Calu3 (cell line): ENCODE measurements around the gene KYAT1. TPM values are rescaled to one million over a fixed set of nuclear protein-coding genes. Genes with fewer than 3 reads are reported as not detected.

Experiments
- Bru-seq: library from RNA; stranded (reverse); fragments of 400-500 nt; gene quantifications from one replicate; lab custom pipeline; 2021; lab: Mats Ljungman, UMichigan
- BruChase-seq, 2 experiments: library from RNA; stranded (reverse); fragments of 400-500 nt; gene quantifications; one replicate each; lab custom pipeline; 2021; lab: Mats Ljungman, UMichigan
- BruUV-seq: library from RNA; stranded (reverse); fragments of 400-500 nt; replicated peaks from 2 replicates; lab custom pipeline; 2021; lab: Mats Ljungman, UMichigan
- CTCF ChIA-PET: fragments of 300-600 bp; sonication (Branson Sonifier 250); formaldehyde crosslinking; loops from one replicate; lab custom pipeline; 2022; ENCODE audit warnings: antibody characterized with exemption; lab: Charles Lee
- DNase-seq: peaks from one replicate; pipeline ENCODE4 v3.0.0; 2022
- H3K27ac Mint-ChIP-seq: one replicate; pipeline ENCODE4 v1.8.0; 2022; ENCODE audit warnings: mixed read lengths; ENCODE audit not compliant: unreplicated experiment
- H3K27me3 Mint-ChIP-seq: one replicate; pipeline ENCODE4 v1.8.0; 2022; ENCODE audit warnings: mixed read lengths; ENCODE audit not compliant: unreplicated experiment
- H3K36me3 Mint-ChIP-seq: one replicate; pipeline ENCODE4 v1.8.0; 2022; ENCODE audit warnings: mild to moderate bottlenecking, moderate library complexity, mixed read lengths; ENCODE audit not compliant: insufficient read depth, unreplicated experiment
- H3K4me1 Mint-ChIP-seq: one replicate; pipeline ENCODE4 v1.8.0; 2022; ENCODE audit warnings: mild to moderate bottlenecking, low read depth, mixed read lengths; ENCODE audit not compliant: unreplicated experiment
- H3K4me3 Mint-ChIP-seq: one replicate; pipeline ENCODE4 v1.8.0; 2022; ENCODE audit warnings: mild to moderate bottlenecking, low read depth, moderate library complexity, mixed read lengths; ENCODE audit not compliant: unreplicated experiment
- H3K9me3 Mint-ChIP-seq: one replicate; pipeline ENCODE4 v1.8.0; 2022; ENCODE audit warnings: low read depth, mixed read lengths; ENCODE audit not compliant: unreplicated experiment
- CTCF ChIP-seq: fragments of 200-600 bp; IDR thresholded peaks from one replicate; pipeline ENCODE4 v1.8.0; 2022; ENCODE audit warnings: antibody characterized with exemption; ENCODE audit not compliant: unreplicated experiment
- intact Hi-C: fragments of 100-400 bp; cut with micrococcal nuclease; formaldehyde crosslinking; loops from one replicate; pipeline ENCODE4 v1.10.0; 2022; ENCODE audit not compliant: unreplicated experiment
- long read RNA-seq: library from polyadenylated mRNA; stranded (forward); transcript quantifications from one replicate; pipeline ENCODE4 v2.0.0, GENCODE V29; 2022
- total RNA-seq: library from RNA; stranded (reverse); gene quantifications from 2 replicates; pipeline ENCODE4 v1.2.3, GENCODE V29; 2022

Gene KYAT1
- total RNA-seq = 3.7 and 4.1 TPM in 2 replicates
- Bru-seq, nascent RNA = percentile 45 among the genes with signal in this experiment
- percentile 62 among the genes with signal in this experiment for BruChase-seq, experiment 1, labeled RNA remaining after a 6-hour chase
- percentile 60 among the genes with signal in this experiment for BruChase-seq, experiment 2, labeled RNA remaining after a 2-hour chase
- long read RNA-seq, partial matches to known transcripts = 1 of 4 reads
- long read RNA-seq, other reads (novel, unspliced or antisense) = 2 of 4 reads

GRCh38 chr9:128881884-128882676 is at the start of gene KYAT1, which contains the start of gene LRRC8A:
Gene KYAT1, minus strand, starts transcription at chr9:128881950. Its CDS starts 36,545 bp downstream, at chr9:128845405.
Gene LRRC8A, plus strand, starts transcription at chr9:128882133. Its CDS starts 25,032 bp downstream, at chr9:128907165.
- BruUV-seq = no TSS peak
- Mint-ChIP-seq H3K4me3 (peak within 1 kb of the TSS; percentile 85), H3K9me3 (no peaks in the 10 kb centered on the region), H3K36me3 (peaks cover 37% of the 10 kb centered on the region), H3K27me3 (no peaks in the 10 kb centered on the region), H3K27ac (peak within 1 kb of the TSS; percentile 90), H3K4me1 (no peaks in the 10 kb centered on the region)
- TF ChIP-seq CTCF = no peak
- DNase-seq = peak; percentile 94
- CTCF ChIA-PET = no interaction called here
- intact Hi-C loops = loop anchor here (5.0 kb wide), 1 partner anchor 45 kb away; no protein-coding TSS in a partner anchor

- Mint-ChIP-seq H3K4me1 (peaks cover 7% of the 10 kb centered on the region), H3K9me3 (no peaks in the 10 kb centered on the region), H3K36me3 (peaks cover 4% of the 10 kb centered on the region), H3K27me3 (no peaks in the 10 kb centered on the region), H3K4me3 (no peak overlapping the region), H3K27ac (no peak overlapping the region)
- intact Hi-C loops = loop anchor here (5.0 kb wide), 1 partner anchor 47 kb away; the partner anchor contains the start of genes KYAT1 and LRRC8A
- DNase-seq = no peak
- BruUV-seq = no TSS peak
- CTCF ChIA-PET = interaction anchor here (0.7 kb wide), 1 partner anchor 141 kb away, joined by 3 read pairs; no protein-coding TSS in a partner anchor
- TF ChIP-seq CTCF = no peak
These were observed 47.8 kb upstream of the KYAT1 start for GRCh38 chr9:128929560-128929959.

- intact Hi-C loops = loop anchor here (1.0 to 5.0 kb wide), 3 partner anchors 46 to 76 kb away; partner anchors contain the start of genes KYAT1 and LRRC8A
- peaks cover 7% of the 10 kb centered on the region for H3K4me1 Mint-ChIP-seq
- TF ChIP-seq CTCF = no peak
- DNase-seq = no peak
- no peak overlapping the region for H3K4me3 Mint-ChIP-seq
- BruUV-seq = no TSS peak
- no peak overlapping the region for H3K27ac Mint-ChIP-seq
- CTCF ChIA-PET = interaction anchor here (0.6 to 1.5 kb wide), 3 partner anchors 65 to 99 kb away, joined by 3 to 4 read pairs (median 4); partner anchors contain the start of gene SPOUT1
- no peaks in the 10 kb centered on the region for H3K9me3 Mint-ChIP-seq
- no peaks in the 10 kb centered on the region for H3K27me3 Mint-ChIP-seq
- no peaks in the 10 kb centered on the region for H3K36me3 Mint-ChIP-seq
These were observed 46.9 kb upstream of the KYAT1 start for GRCh38 chr9:128928624-128929023.

- Mint-ChIP-seq H3K9me3 (no peaks in the 10 kb centered on the region), H3K4me3 (no peak overlapping the region), H3K36me3 (no peaks in the 10 kb centered on the region), H3K27ac (peak overlapping the region; percentile 39), H3K27me3 (no peaks in the 10 kb centered on the region), H3K4me1 (peaks cover 7% of the 10 kb centered on the region)
- DNase-seq = peak; percentile 61
- no TSS peak for BruUV-seq
- TF ChIP-seq CTCF = peak; percentile 73
- CTCF ChIA-PET = interaction anchor here (0.6 to 1.5 kb wide), 4 partner anchors 15 to 98 kb away, joined by 3 to 4 read pairs (median 4); partner anchors contain the start of gene SPOUT1
- intact Hi-C loops = loop anchor here (1.0 to 5.0 kb wide), 3 partner anchors 46 to 76 kb away; partner anchors contain the start of genes KYAT1 and LRRC8A
These were observed 46.1 kb upstream of the KYAT1 start for GRCh38 chr9:128927731-128928411.
